ENCODE data around the gene CASQ1. TPM values are rescaled to one million over a fixed set of nuclear protein-coding genes. Genes with fewer than 3 reads are reported as not detected.

Gene CASQ1
- total RNA-seq, 2 donors from 2014 or later, result not detected

GRCh38 chr1:160227034-160227433, 36.7 kb downstream of the CASQ1 start:
- intact Hi-C loops (cut with DNase I), result no loop called here
- 77 to 82% methylated on average over 4 of the region's 4 CpGs for WGBS, 2 donors
- Histone ChIP-seq H3K9me3 (no peaks in the 10 kb centered on the region), H3K4me1 (no peaks in the 10 kb centered on the region), H3K27ac (no peak overlapping the region), H3K36me3 (replicated peaks in 1 of 2; ENCODE audit: insufficient read depth in 1 of 2, low read depth in 2 of 2) (peaks cover 11 to 55% of the 10 kb centered on the region in 2 donors), H3K4me3 (no peak overlapping the region), H3K27me3 (no peaks in the 10 kb centered on the region)
- ATAC-seq (no peak), DNase-seq (no peak)
- TF ChIP-seq, protein P1, sequence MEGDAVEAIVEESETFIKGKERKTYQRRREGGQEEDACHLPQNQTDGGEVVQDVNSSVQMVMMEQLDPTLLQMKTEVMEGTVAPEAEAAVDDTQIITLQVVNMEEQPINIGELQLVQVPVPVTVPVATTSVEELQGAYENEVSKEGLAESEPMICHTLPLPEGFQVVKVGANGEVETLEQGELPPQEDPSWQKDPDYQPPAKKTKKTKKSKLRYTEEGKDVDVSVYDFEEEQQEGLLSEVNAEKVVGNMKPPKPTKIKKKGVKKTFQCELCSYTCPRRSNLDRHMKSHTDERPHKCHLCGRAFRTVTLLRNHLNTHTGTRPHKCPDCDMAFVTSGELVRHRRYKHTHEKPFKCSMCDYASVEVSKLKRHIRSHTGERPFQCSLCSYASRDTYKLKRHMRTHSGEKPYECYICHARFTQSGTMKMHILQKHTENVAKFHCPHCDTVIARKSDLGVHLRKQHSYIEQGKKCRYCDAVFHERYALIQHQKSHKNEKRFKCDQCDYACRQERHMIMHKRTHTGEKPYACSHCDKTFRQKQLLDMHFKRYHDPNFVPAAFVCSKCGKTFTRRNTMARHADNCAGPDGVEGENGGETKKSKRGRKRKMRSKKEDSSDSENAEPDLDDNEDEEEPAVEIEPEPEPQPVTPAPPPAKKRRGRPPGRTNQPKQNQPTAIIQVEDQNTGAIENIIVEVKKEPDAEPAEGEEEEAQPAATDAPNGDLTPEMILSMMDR (IDR thresholded peaks at IDR 0.05), result no peak
- no peak for TF ChIP-seq POLR2A (IDR thresholded peaks at IDR 0.05)

- Histone ChIP-seq H3K27me3 (no peaks in the 10 kb centered on the region), H3K4me3 (no peak overlapping the region), H3K27ac (no peak overlapping the region), H3K4me1 (no peaks in the 10 kb centered on the region), H3K36me3 (replicated peaks in 1 of 2; ENCODE audit: insufficient read depth in 1 of 2, low read depth in 2 of 2) (peaks cover 11 to 51% of the 10 kb centered on the region in 2 donors), H3K9me3 (no peaks in the 10 kb centered on the region)
- TF ChIP-seq POLR2A (IDR thresholded peaks at IDR 0.05), result no peak
- TF ChIP-seq, protein P1 (IDR thresholded peaks at IDR 0.05), result no peak
- ATAC-seq, result no peak
- no peak for DNase-seq
- WGBS, 2 donors, result 91 to 96% methylated on average over 1 of the region's 1 CpG
- intact Hi-C loops (cut with DNase I), result no loop called here
Measured at GRCh38 chr1:160227561-160227960, 37.2 kb downstream of the CASQ1 start.

- ATAC-seq (no peak), DNase-seq (no peak)
- Histone ChIP-seq H3K27ac (no peak overlapping the region), H3K27me3 (no peaks in the 10 kb centered on the region), H3K36me3 (replicated peaks in 1 of 2; ENCODE audit: insufficient read depth in 1 of 2, low read depth in 2 of 2) (peaks cover 11 to 43% of the 10 kb centered on the region in 2 donors), H3K9me3 (no peaks in the 10 kb centered on the region), H3K4me3 (no peak overlapping the region), H3K4me1 (no peaks in the 10 kb centered on the region)
- TF ChIP-seq POLR2A (IDR thresholded peaks at IDR 0.05), result no peak
- TF ChIP-seq, protein P1 (IDR thresholded peaks at IDR 0.05), result no peak
- intact Hi-C loops (cut with DNase I), result no loop called here
Measured at GRCh38 chr1:160228431-160228830, 38.1 kb downstream of the CASQ1 start.

DNA sequence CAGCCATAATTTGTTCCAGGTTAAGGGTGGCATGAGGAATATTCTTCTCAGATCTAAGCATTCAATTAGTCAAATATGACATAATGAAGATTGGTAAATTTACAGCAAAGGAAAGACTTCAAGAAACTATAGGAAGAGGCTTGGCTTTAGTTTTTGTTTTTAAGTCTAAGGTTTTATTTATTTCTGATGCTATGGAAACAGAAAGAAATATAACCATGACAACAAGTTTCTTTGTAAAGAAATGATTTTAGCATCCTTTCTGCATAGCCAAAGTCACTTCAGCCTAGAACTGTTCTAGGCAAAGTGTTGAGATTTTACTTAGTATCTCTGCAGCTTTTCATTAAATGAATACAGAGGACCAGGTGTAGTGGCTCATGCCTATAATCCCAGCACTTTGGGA, 42.5 kb downstream of the CASQ1 start:
- intact Hi-C loops (cut with DNase I), result no loop called here
- Histone ChIP-seq H3K36me3 (replicated peaks in 1 of 2; ENCODE audit: insufficient read depth in 1 of 2, low read depth in 2 of 2) (peaks cover 8 to 32% of the 10 kb centered on the region in 2 donors), H3K9me3 (no peaks in the 10 kb centered on the region), H3K4me3 (no peak overlapping the region), H3K27me3 (no peaks in the 10 kb centered on the region), H3K27ac (no peak overlapping the region), H3K4me1 (no peaks in the 10 kb centered on the region)
- TF ChIP-seq, protein P1 (IDR thresholded peaks at IDR 0.05), result no peak
- TF ChIP-seq POLR2A (IDR thresholded peaks at IDR 0.05), result no peak
- no peak for ATAC-seq
- DNase-seq, result no peak

DNA sequence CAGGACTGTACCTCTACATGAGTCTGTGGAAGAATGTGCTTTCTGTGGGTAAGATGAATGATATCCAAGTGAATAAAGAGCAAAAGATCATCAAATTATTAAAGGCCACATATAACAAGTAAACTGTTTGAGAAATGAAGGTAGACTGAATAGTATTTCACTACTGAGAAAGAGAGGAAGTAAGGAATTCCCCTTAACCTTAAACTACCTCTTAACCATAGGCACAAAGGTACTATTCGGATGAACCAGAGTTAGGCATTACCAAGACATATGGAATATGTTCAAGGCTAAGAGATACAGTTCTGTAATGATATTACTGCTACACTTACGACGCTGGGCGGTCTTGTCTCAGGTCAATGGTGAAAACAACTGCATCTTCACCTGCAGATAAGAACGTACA, 46.4 kb downstream of the CASQ1 start:
- no peak for TF ChIP-seq POLR2A (IDR thresholded peaks at IDR 0.05)
- TF ChIP-seq, protein P1 (IDR thresholded peaks at IDR 0.05), result no peak
- 83 to 85% methylated on average over 5 of the region's 5 CpGs for WGBS, 2 donors
- Histone ChIP-seq H3K36me3 (replicated peaks in 1 of 2; ENCODE audit: insufficient read depth in 1 of 2, low read depth in 2 of 2) (peaks cover 5 to 24% of the 10 kb centered on the region in 2 donors), H3K27me3 (no peaks in the 10 kb centered on the region), H3K27ac (no peak overlapping the region), H3K4me1 (peaks cover 15% of the 10 kb centered on the region), H3K9me3 (no peaks in the 10 kb centered on the region), H3K4me3 (no peak overlapping the region)
- intact Hi-C loops (cut with DNase I), result no loop called here
- ATAC-seq (no peak), DNase-seq (no peak)

Measured in body of pancreas (tissue), 4 donors.